ENCODE results near the gene FBXW7.
A peak's percentile ranks its signal among the peaks of the same experiment; 100 is the strongest.

Gene FBXW7

DNA sequence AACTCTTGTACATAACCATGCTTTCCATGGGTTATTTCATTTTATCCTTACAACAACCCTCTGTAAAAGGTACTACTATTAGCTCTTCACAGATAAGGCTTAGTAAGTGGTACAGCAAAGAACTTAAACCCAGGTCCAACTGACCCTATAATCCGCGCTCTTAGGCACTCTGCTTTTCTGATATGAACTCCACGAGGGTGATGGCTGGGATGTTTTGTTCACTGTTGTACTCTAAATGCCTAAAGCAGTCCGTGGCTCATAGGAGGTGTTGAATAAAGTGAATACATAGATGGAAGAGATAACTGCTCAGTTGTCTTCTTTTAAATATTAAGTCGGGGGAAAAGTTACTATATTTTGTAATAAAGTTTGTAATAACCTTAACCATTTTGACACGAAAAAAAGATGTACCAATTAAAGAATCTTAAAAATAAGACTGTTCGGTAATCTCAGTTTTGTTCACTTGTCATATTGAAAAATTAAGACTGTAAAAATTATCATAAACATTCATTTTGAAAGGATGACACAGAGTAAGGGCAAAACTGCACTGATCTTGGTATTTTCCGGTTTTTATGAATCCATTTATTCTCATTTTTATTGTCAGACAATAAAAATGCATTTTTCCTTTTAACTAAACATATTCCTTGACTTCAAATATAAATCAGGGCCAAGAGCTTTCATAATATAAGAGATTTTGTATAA lies 166.5 kb downstream of the FBXW7 start:
- no peak for DNase-seq

DNA sequence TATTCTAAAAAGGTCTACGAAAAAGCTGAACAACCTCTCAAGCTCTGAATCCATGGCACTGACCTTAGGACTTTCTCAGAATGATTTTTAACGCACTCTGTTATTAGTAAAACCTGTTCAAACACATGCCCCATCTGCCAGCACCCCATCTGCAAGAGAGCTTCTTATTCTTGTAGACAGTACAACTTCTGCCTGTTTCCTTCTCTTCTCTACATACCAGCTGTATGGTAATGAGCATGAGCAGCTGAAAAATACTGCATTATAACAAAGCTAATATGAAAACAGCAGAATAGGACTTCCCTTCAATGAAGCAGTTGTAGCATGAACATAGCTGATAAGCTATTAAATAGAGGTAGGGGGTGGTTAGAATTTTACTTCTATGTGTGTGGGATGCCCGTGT lies 167.9 kb downstream of the FBXW7 start:
- no peak for DNase-seq

DNA sequence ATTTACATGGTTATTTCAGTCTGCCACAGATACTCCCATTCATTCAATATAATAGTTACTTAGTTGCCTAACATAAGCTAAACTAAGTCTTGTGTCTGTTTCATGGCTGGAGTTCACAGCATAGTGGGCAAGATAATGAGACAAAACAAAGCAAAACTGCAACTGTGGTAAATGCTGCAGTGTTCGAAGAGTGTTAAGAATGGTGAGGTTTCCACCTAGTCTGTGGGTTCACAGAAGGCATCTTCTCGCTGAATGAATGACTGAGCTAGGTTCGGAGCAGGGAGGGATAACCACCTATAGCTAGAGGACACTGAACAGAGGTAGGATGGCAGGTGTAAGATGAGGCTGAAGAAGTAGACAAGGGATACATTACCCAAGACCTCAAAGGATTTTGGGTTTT lies 171.0 kb downstream of the FBXW7 start:
- no peak for DNase-seq

DNA sequence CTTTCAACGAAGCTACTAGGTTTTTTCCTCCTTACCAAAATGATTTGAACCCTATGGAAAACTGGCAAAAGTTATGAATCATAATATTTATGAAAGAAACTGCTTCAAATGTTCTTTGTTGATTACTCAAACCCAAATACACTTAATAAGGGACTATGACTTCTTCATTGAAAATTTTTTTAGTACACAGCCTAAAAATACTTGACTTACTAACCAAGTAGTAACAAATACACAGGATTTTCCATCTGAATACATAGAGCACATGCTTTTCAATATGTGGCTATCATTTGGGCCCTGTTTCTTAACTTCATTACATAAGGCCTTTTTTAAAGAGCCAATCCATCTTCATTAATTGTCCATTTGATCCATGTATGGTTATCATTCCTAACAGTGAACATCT lies 171.5 kb downstream of the FBXW7 start:
- DNase-seq: no peak

DNA sequence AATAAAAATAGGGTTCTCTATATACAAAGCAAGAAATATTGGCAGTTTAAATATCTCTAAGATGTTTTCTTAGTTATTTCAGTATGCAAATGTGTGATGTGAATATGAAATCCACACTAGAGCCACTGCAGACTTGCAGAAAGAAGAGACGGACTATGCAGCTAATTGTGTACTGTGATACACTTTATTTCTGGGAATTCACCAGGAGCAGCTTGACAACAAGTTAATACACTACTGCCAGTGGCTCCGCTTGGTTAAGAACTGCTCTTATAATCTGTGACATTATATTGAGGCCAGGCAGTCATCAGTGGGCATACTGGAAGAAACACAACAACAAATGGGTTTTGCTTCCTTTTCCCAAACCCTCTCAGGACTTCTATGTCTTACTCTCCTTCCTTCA lies 172.0 kb downstream of the FBXW7 start:
- no peak for DNase-seq

DNA sequence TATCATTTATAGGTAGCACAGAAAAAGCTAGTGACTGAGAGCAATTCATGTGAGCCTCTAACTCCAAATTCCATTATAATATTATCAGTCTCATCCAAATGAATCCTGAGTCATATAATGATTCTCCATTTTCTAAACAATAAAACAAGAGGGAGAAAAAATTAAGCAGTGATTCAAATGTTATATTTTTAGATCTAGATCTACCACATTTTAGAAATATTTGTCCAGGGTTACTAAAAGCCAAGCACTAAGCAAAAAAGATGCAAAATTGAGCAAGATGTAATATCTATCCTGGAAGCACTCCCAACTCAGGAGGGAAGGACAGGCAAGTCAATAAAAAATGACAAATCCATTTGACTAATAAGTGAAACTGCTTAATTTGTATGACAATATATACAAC lies 172.8 kb downstream of the FBXW7 start:
- DNase-seq: peak; percentile 36

DNA sequence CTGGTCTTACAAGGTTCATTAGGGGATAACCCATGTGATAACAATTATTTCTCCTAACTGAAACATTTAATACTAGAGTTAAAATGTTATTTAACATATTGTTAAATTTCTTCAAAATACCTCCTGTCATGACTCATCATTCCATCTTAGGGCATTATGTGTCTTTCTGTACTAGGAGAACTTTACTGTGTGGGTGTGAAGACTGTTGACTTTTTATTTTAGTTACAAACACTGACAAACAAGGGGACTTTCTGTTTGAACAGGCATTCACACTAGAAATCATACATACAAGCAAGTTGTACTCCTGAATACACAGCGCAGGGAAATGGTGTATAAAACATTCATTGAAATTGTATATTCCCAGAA lies 175.9 kb downstream of the FBXW7 start:
- DNase-seq: no peak

DNA sequence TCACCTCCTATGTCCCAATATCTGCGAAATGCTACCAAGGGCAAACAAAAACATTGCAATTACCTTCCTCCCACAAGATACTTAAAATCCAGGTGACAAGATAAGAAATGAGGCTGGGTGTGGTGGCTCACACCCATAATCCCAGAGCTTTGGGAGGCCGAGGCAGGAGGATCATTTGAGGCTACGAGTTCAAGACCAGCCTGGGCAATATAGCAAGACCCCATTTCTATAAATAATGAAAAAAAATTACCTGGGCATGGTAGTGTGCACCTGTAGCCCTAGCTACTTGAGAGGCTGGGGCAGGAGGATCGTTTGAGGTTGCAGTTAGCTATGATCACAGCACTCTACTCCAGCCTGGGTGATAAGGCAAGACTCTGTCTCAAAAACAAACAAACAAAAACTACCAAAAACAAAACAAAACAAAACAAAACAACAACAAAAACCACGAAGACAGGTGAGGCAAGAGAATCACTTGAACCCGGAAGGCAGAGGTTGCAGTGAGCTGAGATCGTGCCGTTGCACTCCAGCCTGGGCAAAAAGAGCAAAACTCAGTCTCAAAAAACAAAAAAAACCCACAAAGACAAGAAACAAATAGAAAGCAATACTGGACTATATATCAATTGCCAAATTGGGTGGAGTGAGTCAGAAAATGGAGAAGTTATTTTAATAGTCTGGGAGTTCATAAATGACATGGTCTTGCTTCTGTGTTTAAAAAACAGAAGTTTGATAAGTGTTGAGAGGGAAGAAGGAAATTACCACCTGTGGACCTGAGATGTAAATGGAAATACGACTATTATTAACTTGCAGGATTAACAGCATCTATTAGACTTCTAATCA lies 176.5 kb downstream of the FBXW7 start:
- no peak for DNase-seq

DNA sequence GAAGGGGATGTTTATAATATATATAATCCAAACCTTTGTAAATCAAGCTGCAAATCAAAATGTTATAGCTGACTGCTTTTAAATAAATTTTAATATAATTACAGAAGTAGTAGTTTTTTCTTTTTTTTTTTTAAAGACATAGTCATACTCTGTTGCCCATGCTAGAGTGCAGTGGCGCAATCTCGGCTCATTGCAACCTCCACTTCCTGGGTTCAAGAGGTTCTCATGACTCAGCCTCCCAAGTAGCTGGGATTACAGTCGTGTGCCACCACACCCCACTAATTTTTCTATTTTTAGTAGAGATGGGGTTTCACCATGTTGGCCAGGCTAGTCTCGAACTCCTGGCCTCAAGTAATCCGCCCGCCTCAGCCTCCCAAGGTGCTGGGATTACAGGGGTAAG lies 178.7 kb downstream of the FBXW7 start:
- peak; percentile 27 for DNase-seq

DNA sequence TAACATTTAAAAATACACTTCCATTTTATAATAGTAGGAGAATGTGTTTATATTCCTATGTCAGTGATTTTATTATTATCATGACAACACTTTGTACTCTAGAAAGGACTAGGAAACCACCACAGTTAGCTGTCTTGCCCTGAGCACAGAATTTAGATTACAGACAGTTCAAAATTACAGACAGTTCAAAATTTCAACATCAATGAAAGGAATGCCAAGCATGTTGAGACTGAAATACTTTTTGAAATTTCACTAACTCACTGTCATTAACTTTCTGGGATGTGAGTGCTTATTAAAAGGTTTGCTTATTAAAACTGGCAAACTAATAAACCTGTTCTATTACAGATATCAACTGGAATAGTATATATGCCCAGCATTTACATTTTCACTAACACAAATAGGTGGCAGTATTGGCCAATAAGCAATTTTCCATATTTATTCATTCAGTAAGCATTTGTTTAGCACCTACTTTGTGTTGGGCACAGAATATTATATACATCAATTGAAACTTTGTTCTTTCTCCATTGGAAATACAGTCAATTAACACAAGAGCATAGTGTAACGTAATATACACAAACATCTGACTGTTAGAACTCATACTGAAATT lies 179.4 kb downstream of the FBXW7 start:
- peak; percentile 47 for DNase-seq

DNA sequence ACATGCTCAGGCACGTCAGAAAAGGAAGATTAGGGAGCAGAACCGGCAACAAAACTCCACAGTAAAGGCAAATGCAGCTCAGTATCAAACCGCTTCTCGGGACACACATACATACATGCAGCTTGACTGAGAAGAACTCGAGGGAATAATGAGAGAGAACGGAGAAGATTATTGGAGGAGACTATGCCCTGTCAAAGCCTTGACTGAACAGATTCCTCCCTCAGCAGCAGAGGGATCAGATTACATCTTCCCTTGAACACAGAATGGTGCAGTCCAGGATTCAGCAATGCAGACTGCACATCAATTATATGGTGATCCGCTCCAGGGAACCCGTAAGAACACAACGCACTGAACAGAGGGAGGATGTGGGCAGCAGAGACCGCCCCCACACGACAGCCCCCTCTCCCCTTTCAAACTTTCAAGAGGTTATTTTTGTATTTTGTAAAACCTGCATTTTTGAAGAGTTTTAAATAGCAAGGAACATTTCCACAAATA lies 183.2 kb downstream of the FBXW7 start:
- DNase-seq: peak; percentile 98

DNA sequence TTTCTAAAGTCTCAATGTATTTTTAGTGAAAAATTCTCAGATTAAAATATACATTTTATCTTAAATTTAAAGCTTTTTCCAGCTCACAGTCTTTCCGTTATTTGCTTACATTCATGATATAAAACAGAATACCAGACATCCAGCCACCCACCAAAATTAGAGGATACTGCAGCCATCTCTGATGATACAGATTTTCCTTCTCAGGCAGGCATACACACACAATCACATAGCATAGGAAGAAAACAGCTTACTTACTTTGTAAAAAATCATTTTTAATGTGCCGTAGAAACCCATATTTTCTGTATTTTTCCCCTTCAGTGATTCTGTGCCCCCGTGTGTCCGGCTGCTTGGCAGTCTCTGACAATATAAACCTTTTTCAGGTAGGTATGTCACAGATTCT lies 183.7 kb downstream of the FBXW7 start:
- no peak for DNase-seq

DNA sequence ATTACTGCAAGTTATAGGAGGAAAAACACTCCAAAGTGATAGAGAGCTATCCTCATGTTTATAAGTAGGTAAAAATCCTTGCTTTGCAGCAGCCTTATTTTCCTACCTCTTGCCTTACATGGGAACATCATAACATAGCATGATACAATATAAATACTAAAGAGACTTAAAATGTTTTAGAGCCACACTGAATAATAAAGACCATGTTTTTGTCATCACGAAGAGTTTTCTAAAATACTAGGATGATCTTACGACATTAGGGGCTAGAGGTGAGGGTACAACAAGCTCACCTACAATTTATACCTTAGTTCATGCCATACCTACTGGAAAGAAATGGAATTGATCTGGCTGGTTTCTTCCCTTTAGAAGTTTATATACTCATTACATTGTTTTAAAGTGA lies 184.8 kb downstream of the FBXW7 start:
- DNase-seq: no peak

DNA sequence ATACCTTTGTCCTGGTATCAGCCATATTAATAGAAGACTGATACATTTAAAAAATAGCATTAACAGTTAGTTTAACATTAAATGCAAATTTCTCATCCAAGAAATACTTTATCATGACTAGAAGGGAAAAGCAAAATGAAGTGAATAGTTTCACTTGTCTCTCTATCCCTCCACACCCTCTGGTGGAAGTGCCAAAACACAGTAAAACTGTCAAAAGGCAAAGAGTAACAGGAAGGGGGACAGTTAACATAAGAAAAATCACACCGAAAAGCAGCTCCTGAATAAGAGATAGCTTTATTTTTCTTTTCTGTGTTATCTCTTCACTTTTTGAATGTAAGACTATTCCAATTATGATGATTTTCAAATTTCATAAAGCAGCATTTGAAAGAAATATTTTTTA lies 187.2 kb downstream of the FBXW7 start:
- no peak for DNase-seq

DNA sequence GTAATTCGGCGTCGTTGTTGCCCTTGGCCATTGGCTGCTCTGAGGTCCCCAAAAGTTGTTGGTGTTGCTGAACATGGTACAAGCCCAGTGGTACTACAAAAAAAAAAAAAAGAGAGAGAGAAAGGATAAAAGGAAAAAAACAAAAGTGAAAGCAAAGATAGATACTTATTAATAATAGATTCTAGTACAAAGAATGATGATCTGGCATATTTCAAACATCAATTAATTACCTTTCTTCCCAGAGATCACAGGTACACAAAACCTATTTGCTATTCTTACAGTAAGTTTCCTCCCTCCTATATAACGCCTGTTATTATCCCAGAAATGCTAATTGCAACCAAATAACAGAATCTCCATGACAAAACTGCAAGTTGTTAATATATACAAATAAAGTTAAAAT lies 188.9 kb downstream of the FBXW7 start:
- no peak for DNase-seq

DNA sequence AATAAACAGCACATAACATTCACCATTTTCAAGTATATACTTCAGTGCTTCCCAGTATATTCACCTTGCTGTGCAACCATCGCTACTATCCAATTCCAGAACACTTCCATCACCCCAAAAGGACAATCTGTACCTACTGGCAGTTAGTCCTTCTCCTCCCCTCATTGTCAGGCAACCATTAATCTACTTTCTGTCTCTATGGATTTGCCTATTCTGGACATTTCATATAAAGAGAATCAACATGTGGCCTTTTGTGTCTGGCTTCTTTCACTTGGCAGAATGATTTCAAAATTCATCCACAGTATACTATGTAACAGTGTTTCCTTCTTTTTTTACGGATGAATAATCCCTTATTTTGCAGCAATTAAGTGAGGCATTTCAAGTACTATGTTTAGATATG lies 189.4 kb downstream of the FBXW7 start:
- no peak for DNase-seq

DNA sequence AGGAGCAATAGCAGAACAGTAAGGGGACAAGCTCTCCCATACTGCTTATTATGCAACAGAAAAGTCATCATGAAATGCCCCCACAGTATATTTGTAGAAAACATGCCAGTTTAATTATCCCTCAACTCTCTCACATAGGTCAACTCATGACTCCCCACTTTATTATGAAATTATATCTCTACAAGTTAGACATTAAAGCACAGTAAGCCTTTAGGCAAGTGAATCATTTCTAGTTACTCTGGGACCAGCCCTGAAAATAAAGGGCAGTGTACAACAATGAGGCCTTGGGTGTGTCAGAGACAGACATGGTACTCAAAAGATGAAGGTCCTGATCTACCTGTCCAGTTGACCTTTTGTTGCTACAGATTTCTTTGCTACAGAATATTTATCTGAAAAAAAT lies 191.9 kb downstream of the FBXW7 start:
- DNase-seq: no peak

DNA sequence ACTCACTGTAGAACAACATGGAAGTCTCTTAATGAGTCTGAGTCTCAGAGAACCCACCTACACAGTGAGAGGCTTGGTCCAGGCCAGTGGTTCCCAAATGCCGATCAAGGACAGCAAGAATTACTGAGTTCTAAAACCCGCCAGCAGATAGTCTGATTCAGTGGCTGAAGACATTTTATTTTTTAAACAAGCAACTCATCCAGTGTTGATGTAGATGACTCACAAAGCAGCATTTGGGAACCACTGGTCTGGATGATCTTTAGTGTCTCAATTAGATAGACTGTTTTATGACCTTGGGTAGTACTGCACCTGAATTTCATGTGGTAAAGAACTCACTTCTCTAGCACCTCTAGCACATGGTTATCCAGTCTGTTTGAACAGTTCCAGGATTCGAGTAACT lies 193.6 kb downstream of the FBXW7 start:
- peak; percentile 15 for DNase-seq

DNA sequence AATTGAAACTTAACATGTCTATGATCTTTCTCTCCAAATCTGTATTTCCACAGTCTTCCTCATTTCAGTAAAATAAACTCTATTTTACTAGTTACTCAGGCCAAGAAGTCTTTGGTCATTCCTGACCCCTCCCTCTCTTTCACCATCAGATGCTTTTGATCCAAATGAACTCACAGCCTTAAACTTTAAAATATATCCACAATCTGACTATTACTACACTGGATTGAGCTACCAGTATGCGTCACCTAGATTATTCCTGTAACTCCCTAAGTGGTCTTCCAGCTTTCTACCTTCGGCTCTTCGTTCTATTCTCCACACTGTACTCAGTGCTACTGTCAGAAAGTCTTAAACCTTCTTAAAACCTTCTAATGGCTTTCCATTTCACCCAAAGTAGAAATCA lies 195.1 kb downstream of the FBXW7 start:
- DNase-seq: no peak

DNA sequence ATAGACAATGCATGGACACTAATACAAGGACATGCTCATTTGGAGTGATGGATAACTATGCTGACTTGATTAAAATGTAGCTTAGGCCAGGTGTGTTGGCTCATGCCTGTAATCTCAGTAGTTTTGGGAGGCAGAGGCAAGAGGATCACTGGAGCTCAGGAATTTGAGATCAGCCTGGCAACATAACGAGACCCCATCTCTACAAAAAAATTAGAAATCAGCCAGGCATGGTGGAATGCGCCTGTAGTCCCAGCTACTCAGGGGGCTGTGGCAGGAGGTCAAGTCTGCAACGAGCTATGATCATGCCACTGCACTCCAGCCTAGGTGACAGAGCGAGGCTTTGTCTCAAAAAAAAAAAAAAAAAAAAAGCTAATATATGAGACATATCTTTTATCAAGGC lies 196.3 kb downstream of the FBXW7 start:
- DNase-seq: no peak

DNA sequence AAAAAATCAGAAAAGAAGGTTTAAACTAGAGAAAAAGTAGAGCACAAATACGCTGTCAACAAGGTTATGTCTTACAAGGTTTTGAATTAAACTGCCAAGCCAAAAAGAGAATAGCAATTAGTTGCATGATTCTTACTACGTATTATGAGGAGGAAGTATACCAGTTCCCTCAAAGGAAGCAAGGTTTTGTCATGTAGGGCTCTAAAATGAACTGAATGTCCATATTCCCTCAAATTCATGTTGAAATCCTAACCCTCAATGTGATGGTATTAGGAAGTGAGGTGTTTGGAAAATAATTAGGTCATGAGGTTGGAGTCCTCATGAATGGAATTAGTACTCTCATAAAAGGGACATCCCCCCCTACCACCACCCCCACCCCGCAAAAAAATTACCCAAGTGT lies 201.0 kb downstream of the FBXW7 start:
- DNase-seq: no peak

DNA sequence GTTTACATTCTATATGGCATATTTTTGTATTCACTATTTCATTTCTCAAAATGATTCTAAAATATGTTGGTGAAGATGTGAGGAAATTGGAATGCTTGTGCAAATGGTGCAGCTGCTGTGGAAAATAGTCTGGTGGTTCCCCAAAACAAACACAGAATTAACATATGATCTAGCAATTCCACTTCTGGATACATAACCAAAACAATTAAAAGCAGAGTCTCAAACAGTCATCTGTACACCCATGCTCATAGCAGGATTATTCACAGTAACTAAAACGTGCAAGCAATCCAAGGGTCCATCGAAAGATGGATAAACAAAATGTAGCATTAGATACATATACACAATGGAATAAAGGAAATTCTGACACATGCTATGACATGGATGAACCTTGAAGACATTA lies 204.8 kb downstream of the FBXW7 start:
- DNase-seq: no peak

DNA sequence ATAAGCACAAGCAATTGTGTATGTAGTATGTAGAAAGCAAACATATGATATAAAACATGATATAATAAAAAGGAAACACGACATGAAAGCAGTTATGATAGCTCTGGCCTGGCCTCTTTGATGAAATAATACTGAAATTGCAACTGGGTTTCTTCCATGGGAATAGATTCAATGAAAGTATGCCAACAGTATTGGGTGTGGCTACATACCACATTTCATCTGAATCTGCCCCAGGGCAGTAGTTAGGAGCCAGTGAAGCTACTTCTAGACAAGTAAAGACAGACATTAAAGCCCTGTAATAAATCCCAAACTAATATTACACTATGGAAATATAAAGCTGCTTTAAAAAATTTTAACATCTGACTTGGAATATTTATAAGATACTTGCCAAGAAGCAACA lies 207.3 kb downstream of the FBXW7 start:
- no peak for DNase-seq
